Aorta (tissue), 5 donors: Measurements from ENCODE around the gene RMND1. TPM values are rescaled to one million over a fixed set of nuclear protein-coding genes. Genes with fewer than 3 reads are reported as not detected.

Experiments used
- ATAC-seq: fragments of 200-7000 bp; cut with Tn5 transposase; one replicate; pipeline ENCODE4 v1.9.1; 2022; ENCODE audit warnings: moderate library complexity; ENCODE audit not compliant: low FRiP score
- DNase-seq, 2 donors: peaks; one replicate each; pipeline ENCODE4 v3.0.0-alpha.2; 2020
- H3K27ac ChIP-seq, 2 donors: one replicate each; pipeline ENCODE4 v1.5.1; 2013; ENCODE audit warnings: low read length in 2 of 2, mild to moderate bottlenecking in 2 of 2, moderate library complexity in 2 of 2, control low read depth in 1 of 2, inconsistent platforms in 1 of 2, low read depth in 1 of 2
- H3K27me3 ChIP-seq, 2 donors: one replicate each; pipeline ENCODE4 v1.6.1; 2013; ENCODE audit warnings: control low read depth in 1 of 2, low read length in 1 of 2, mild to moderate bottlenecking in 1 of 2, moderate library complexity in 1 of 2; ENCODE audit not compliant: insufficient read depth in 2 of 2, control insufficient read depth in 1 of 2
- H3K36me3 ChIP-seq, 2 donors: one replicate each; pipeline ENCODE4 v1.6.1; 2013; ENCODE audit warnings: control low read depth in 1 of 2, low read length in 1 of 2, mild to moderate bottlenecking in 1 of 2; ENCODE audit not compliant: insufficient read depth in 2 of 2, control insufficient read depth in 1 of 2
- H3K4me1 ChIP-seq, 2 donors: one replicate each; pipeline ENCODE4 v1.6.1; 2013; ENCODE audit warnings: low read length in 2 of 2, control low read depth in 1 of 2, mild to moderate bottlenecking in 1 of 2, moderate library complexity in 1 of 2; ENCODE audit not compliant: insufficient read depth in 2 of 2, control insufficient read depth in 1 of 2
- H3K4me3 ChIP-seq, 2 donors: one replicate each; pipeline ENCODE4 v1.5.1; 2013; ENCODE audit warnings: low read length in 2 of 2, control low read depth in 1 of 2, mild to moderate bottlenecking in 1 of 2
- H3K9me3 ChIP-seq: one replicate; pipeline ENCODE4 v1.6.1; 2013; ENCODE audit warnings: mild to moderate bottlenecking, low read length; ENCODE audit not compliant: control insufficient read depth
- WGBS, 2 donors: extraction: QIAGEN DNeasy Blood & Tissue Kit; methylation state at CpG; one replicate each; pipeline ENCODE4 v1.1.7; 2013; 5-methylcytosine and 5-hydroxymethylcytosine counted together
- intact Hi-C, 2 donors: fragments of 100-400 bp; cut with DNase I; formaldehyde crosslinking; loops; one replicate each; pipeline versions ENCODE4 v1.14.2 to v1.15.0; 2022
- polyA plus RNA-seq, 2 donors: library from polyadenylated mRNA; stranded (reverse); fragments of 200-250 nt; gene quantifications; one replicate each; pipeline ENCODE4 v1.2.3, GENCODE V29; 2013
- total RNA-seq, 2 donors: library from RNA; stranded (reverse); fragmentation: NEBNext Ultra II Directional; extraction: Animal tissue kit (Norgen Biotek cat#: 25700); gene quantifications; one replicate each; pipeline ENCODE4 v1.2.1, GENCODE V29; 2021
- donor health status: healthy with polysubstance abuse.
- donor health status: Bipolar disorder and iron deficiency.
- donor health status: DM: no; HTN: no; CAD: no.
- donor health status: DM: no; HTN: no; CAD: no.
- donor health status: DM: yes; HTN: yes; CAD: no.

The RMND1 gene
- total and polyA plus RNA-seq, 4 donors, result 12.9 to 24.4 (median 21.4) TPM

GRCh38 chr6:151422981-151423380 lies 28.9 kb downstream of the RMND1 start:
- 26 to 29% methylated on average over 4 of the region's 4 CpGs for WGBS, 2 donors
- no peaks in the 10 kb centered on the region for H3K27me3 ChIP-seq
- H3K27ac ChIP-seq, result peak overlapping the region in 1 of 2 donors; percentile 17
- ATAC-seq (peak; percentile 29), DNase-seq (no peak)
- H3K9me3 ChIP-seq, result no peaks in the 10 kb centered on the region
- intact Hi-C loops, result no loop called here
- peaks cover 0 to 4% of the 10 kb centered on the region in 2 donors for H3K36me3 ChIP-seq
- H3K4me1 ChIP-seq, result peaks cover 0 to 3% of the 10 kb centered on the region in 2 donors
- no peak overlapping the region for H3K4me3 ChIP-seq

GRCh38 chr6:151417477-151417876 lies 34.4 kb downstream of the RMND1 start:
- peaks cover 2 to 3% of the 10 kb centered on the region in 2 donors for H3K36me3 ChIP-seq
- 72 to 85% methylated on average over 1 of the region's 1 CpG for WGBS, 2 donors
- intact Hi-C loops, result no loop called here

GRCh38 chr6:151414641-151415260 lies 37.2 kb downstream of the RMND1 start:
- Histone ChIP-seq H3K27ac (no peak overlapping the region), H3K27me3 (no peaks in the 10 kb centered on the region), H3K4me1 (no peaks in the 10 kb centered on the region), H3K9me3 (no peaks in the 10 kb centered on the region), H3K36me3 (peaks cover 2 to 3% of the 10 kb centered on the region in 2 donors), H3K4me3 (no peak overlapping the region)
- 94 to 97% methylated on average over 3 of the region's 3 CpGs for WGBS, 2 donors
- DNase-seq (no peak), ATAC-seq (no peak)
- intact Hi-C loops, result no loop called here

More at GRCh38 chr6:151417477-151417876, 34.4 kb downstream of the RMND1 start:
- ATAC-seq (no peak), DNase-seq (no peak)
- no peak overlapping the region for H3K27ac ChIP-seq
- H3K4me3 ChIP-seq, result no peak overlapping the region
- H3K27me3 ChIP-seq, result no peaks in the 10 kb centered on the region
- peaks cover 0 to 3% of the 10 kb centered on the region in 2 donors for H3K4me1 ChIP-seq
- H3K9me3 ChIP-seq, result no peaks in the 10 kb centered on the region

DNA sequence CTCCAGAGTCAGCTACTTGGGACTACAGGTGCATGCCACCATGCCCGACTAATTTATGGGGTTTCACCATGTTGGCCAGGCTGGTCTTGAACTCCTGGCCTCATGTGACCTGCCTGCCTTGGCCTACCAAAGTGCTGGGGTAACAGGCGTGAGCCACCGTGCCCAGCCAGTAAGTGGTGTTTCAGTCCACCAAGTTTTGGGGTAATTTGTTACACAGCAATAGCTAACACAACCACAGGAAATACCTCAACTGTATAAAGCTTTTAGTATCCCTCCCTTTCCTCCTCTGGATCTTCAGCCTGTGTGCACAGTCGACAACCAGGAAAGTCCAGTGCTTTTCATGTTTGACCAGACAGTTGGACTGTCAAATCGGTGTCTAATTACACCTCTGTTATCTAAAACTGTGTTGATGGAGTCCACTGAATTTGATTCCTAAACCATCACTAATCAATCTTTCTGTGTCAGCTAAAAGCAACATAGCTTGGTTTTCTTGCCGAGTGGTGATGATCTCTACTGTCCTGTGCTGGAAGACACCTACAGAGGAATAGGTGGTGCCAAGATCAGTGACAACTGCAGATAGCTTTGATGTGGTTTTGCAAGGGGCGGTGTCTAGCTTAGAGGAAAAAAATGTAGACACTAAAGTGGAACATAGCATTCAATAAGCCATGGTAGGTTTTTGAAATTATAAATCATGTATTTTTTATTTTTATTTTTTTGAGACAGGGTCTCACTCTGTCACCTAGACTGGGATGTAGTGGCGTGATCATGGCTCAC lies 38.4 kb downstream of the RMND1 start:
- Histone ChIP-seq H3K9me3 (no peaks in the 10 kb centered on the region), H3K27ac (no peak overlapping the region), H3K27me3 (no peaks in the 10 kb centered on the region), H3K4me1 (no peaks in the 10 kb centered on the region), H3K36me3 (peaks cover 3 to 6% of the 10 kb centered on the region in 2 donors), H3K4me3 (no peak overlapping the region)
- WGBS, 2 donors, result 96% methylated on average over 8 of the region's 8 CpGs
- no peak for ATAC-seq
- intact Hi-C loops, result no loop called here
- DNase-seq, result no peak

- 93 to 94% methylated on average over 3 of the region's 3 CpGs for WGBS, 2 donors
- Histone ChIP-seq H3K27ac (no peak overlapping the region), H3K36me3 (peaks cover 3 to 6% of the 10 kb centered on the region in 2 donors), H3K27me3 (no peaks in the 10 kb centered on the region), H3K4me1 (no peaks in the 10 kb centered on the region), H3K4me3 (no peak overlapping the region), H3K9me3 (no peaks in the 10 kb centered on the region)
- ATAC-seq (no peak), DNase-seq (no peak)
- intact Hi-C loops, result no loop called here
These were observed 39.0 kb downstream of the RMND1 start for GRCh38 chr6:151412909-151413308.

DNA sequence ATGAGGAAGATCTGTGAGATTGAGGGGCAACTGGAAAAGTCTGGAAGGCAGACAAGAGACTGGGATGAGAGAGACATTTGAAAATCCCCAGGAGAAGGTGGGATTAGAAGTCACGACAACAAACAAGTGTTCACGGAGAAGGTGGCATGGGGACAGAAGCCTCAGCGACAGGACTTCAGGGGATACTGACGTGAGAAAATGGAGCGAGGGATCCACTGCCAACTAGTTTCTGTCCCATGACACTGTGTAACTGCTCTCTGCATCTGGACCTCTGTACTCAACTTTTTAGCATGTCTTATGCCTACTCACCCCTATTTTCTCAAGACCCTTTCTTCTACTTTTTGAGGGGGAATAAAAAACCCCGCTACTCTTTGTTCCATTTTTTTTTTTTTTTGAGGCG lies 42.2 kb downstream of the RMND1 start:
- Histone ChIP-seq H3K27ac (no peak overlapping the region), H3K4me3 (no peak overlapping the region), H3K9me3 (no peaks in the 10 kb centered on the region), H3K27me3 (no peaks in the 10 kb centered on the region), H3K4me1 (no peaks in the 10 kb centered on the region), H3K36me3 (peaks cover 0 to 6% of the 10 kb centered on the region in 2 donors)
- WGBS, 2 donors, result 94 to 96% methylated on average over 7 of the region's 7 CpGs
- no peak for ATAC-seq
- DNase-seq, result no peak
- intact Hi-C loops, result loop anchor here (5.0 kb wide), 1 partner anchor 68 kb away; no protein-coding TSS in a partner anchor

GRCh38 chr6:151409260-151409659 lies 42.7 kb downstream of the RMND1 start:
- Histone ChIP-seq H3K27ac (no peak overlapping the region), H3K36me3 (peaks cover 0 to 4% of the 10 kb centered on the region in 2 donors), H3K27me3 (no peaks in the 10 kb centered on the region), H3K9me3 (no peaks in the 10 kb centered on the region), H3K4me1 (no peaks in the 10 kb centered on the region), H3K4me3 (no peak overlapping the region)
- ATAC-seq (no peak), DNase-seq (no peak)
- intact Hi-C loops, result loop anchor here (5.0 kb wide), 1 partner anchor 68 kb away; no protein-coding TSS in a partner anchor
- 82 to 84% methylated on average over 2 of the region's 2 CpGs for WGBS, 2 donors

DNA sequence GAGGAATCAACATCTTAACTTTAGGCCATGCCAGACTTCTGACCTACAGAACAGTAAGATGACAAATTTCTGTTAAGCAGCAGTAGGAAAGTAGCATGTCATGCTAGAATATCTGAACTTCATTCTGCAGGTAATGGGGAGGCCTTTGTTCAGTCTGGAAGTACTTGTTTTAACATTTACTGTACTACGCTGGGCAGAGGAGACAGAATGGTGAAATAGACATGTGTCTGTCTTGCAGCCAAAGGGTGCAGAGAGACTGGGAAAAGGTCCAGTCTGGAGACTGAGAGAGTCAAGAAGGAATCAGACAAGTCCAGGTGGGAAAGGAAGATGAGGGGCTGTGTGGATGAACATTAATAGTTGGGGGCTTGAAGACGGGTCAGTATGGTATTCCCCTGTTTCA lies 43.1 kb downstream of the RMND1 start:
- intact Hi-C loops, result loop anchor here (5.0 kb wide), 1 partner anchor 68 kb away; no protein-coding TSS in a partner anchor
- Histone ChIP-seq H3K9me3 (no peaks in the 10 kb centered on the region), H3K4me3 (no peak overlapping the region), H3K27ac (no peak overlapping the region), H3K36me3 (peaks cover 0 to 4% of the 10 kb centered on the region in 2 donors), H3K27me3 (no peaks in the 10 kb centered on the region), H3K4me1 (no peaks in the 10 kb centered on the region)
- no peak for ATAC-seq
- WGBS, 2 donors, result 83 to 92% methylated on average over 2 of the region's 2 CpGs
- DNase-seq, result no peak
